Loucy (cell line): ENCODE measurements around the gene MPZL1.

Experiments
- CTCF ChIP-seq: fragments of 200-600 bp; sonication (generic); conservative IDR thresholded peaks from 2 replicates; pipeline ENCODE4 v1.5.1; 2014; ENCODE audit warnings: mild to moderate bottlenecking, antibody characterized with exemption, low read length
- EZH2phosphoT487 ChIP-seq: fragments of 200-600 bp; IDR thresholded peaks from 2 replicates; pipeline ENCODE4 v1.6.1; 2018; ENCODE audit warnings: antibody characterized with exemption, mild to moderate bottlenecking, moderate library complexity, borderline replicate concordance

GRCh38 chr1:167734841-167735240, 13.1 kb downstream of the MPZL1 start:
- no peak for TF ChIP-seq CTCF
- TF ChIP-seq EZH2phosphoT487: no peak
